HEK293 (cell line): ENCODE data around the gene THOP1.

Experiments
- ATF2 ChIP-seq: fragments of 450-650 bp; formaldehyde crosslinking; IDR thresholded peaks from 2 replicates; pipeline ENCODE4 v1.5.1; 2016; ENCODE audit warnings: missing biosample characterization, missing genetic modification characterization, low read depth
- BCL11B ChIP-seq: fragments of 450-650 bp; formaldehyde crosslinking; IDR thresholded peaks from 2 replicates; pipeline ENCODE4 v1.5.1; 2016; ENCODE audit warnings: low read depth, missing biosample characterization, missing genetic modification characterization
- GLIS1 ChIP-seq: fragments of 450-650 bp; formaldehyde crosslinking; IDR thresholded peaks from 2 replicates; pipeline ENCODE4 v1.5.1; 2016; ENCODE audit warnings: missing biosample characterization, missing genetic modification characterization
- IKZF3 ChIP-seq: fragments of 450-650 bp; IDR thresholded peaks from 2 replicates; pipeline ENCODE4 v1.5.0; 2018; ENCODE audit warnings: missing biosample characterization, mild to moderate bottlenecking, missing genetic modification characterization, moderate library complexity
- KLF1 ChIP-seq: fragments of 450-650 bp; formaldehyde crosslinking; IDR thresholded peaks from 2 replicates; pipeline ENCODE4 v1.5.1; 2016; ENCODE audit warnings: missing biosample characterization, missing genetic modification characterization
- KLF8 ChIP-seq: fragments of 450-650 bp; formaldehyde crosslinking; IDR thresholded peaks from 2 replicates; pipeline ENCODE4 v1.5.1; 2016; ENCODE audit warnings: missing biosample characterization, missing genetic modification characterization
- PRDM1 ChIP-seq: fragments of 450-650 bp; formaldehyde crosslinking; IDR thresholded peaks from 2 replicates; pipeline ENCODE4; 2016; ENCODE audit warnings: missing biosample characterization, missing genetic modification characterization
- SCRT1 ChIP-seq: fragments of 450-650 bp; formaldehyde crosslinking; IDR thresholded peaks from 2 replicates; pipeline ENCODE4 v1.5.1; 2016; ENCODE audit warnings: missing biosample characterization, missing genetic modification characterization, borderline replicate concordance
- SP2 ChIP-seq: fragments of 450-650 bp; formaldehyde crosslinking; IDR thresholded peaks from 2 replicates; pipeline ENCODE4 v1.5.1; 2016; ENCODE audit warnings: missing biosample characterization, missing genetic modification characterization
- ZNF10 ChIP-seq: fragments of 450-650 bp; formaldehyde crosslinking; IDR thresholded peaks from 2 replicates; pipeline ENCODE4 v1.5.1; 2017; ENCODE audit warnings: missing biosample characterization, missing genetic modification characterization
- ZNF133 ChIP-seq: fragments of 450-650 bp; formaldehyde crosslinking; IDR thresholded peaks from 2 replicates; pipeline ENCODE4 v1.5.1; 2016; ENCODE audit warnings: missing biosample characterization, missing genetic modification characterization
- ZNF26 ChIP-seq: fragments of 450-650 bp; formaldehyde crosslinking; IDR thresholded peaks from 2 replicates; pipeline ENCODE4 v1.5.1; 2016; ENCODE audit warnings: missing biosample characterization, missing genetic modification characterization
- ZNF274 ChIP-seq, 2 experiments: fragments of 200-500 bp in 1 of 2; fragments of 450-650 bp in 1 of 2; sonication (Bioruptor generic) in 1 of 2; formaldehyde crosslinking in 1 of 2; IDR thresholded peaks; 2 replicates each; pipeline versions ENCODE4 v1.5.1 to v1.6.1; 2014 to 2016; ENCODE audit warnings: borderline replicate concordance in 1 of 2, inconsistent platforms in 1 of 2, low read length in 1 of 2, missing biosample characterization in 1 of 2, missing genetic modification characterization in 1 of 2
- ZNF292 ChIP-seq: fragments of 450-650 bp; formaldehyde crosslinking; IDR thresholded peaks from 2 replicates; pipeline ENCODE4 v1.5.1; 2016; ENCODE audit warnings: low read depth, missing biosample characterization, missing genetic modification characterization, borderline replicate concordance
- ZNF302 ChIP-seq: fragments of 450-650 bp; formaldehyde crosslinking; IDR thresholded peaks from 2 replicates; pipeline ENCODE4 v1.5.1; 2016; ENCODE audit warnings: missing biosample characterization, missing genetic modification characterization, low read depth
- ZNF311 ChIP-seq: fragments of 450-650 bp; formaldehyde crosslinking; IDR thresholded peaks from 2 replicates; pipeline ENCODE4 v1.5.1; 2017; ENCODE audit warnings: missing biosample characterization, missing genetic modification characterization, borderline replicate concordance
- ZNF350 ChIP-seq: fragments of 450-650 bp; formaldehyde crosslinking; IDR thresholded peaks from 2 replicates; pipeline ENCODE4 v1.5.0; 2017; ENCODE audit warnings: missing biosample characterization, mild to moderate bottlenecking, missing genetic modification characterization
- ZNF37A ChIP-seq: fragments of 450-650 bp; IDR thresholded peaks from 2 replicates; pipeline ENCODE4 v1.5.1; 2018; ENCODE audit warnings: missing biosample characterization, missing genetic modification characterization
- ZNF473 ChIP-seq: fragments of 450-650 bp; formaldehyde crosslinking; IDR thresholded peaks from 2 replicates; pipeline ENCODE4 v1.5.1; 2017; ENCODE audit warnings: missing biosample characterization, missing genetic modification characterization
- ZNF585B ChIP-seq: fragments of 450-650 bp; formaldehyde crosslinking; IDR thresholded peaks from 2 replicates; pipeline ENCODE4 v1.5.1; 2016; ENCODE audit warnings: missing biosample characterization, missing genetic modification characterization
- ZNF624 ChIP-seq: fragments of 450-650 bp; formaldehyde crosslinking; IDR thresholded peaks from 2 replicates; pipeline ENCODE4 v1.5.1; 2017; ENCODE audit warnings: missing biosample characterization, missing genetic modification characterization
- ZNF837 ChIP-seq: fragments of 450-650 bp; formaldehyde crosslinking; IDR thresholded peaks from 2 replicates; pipeline ENCODE4 v1.5.1; 2016; ENCODE audit warnings: missing biosample characterization, missing genetic modification characterization
- ZSCAN23 ChIP-seq: fragments of 450-650 bp; formaldehyde crosslinking; IDR thresholded peaks from 2 replicates; pipeline ENCODE4 v1.5.1; 2016; ENCODE audit warnings: missing biosample characterization, missing genetic modification characterization
- TF ChIP-seq, protein P1 (sequence below): fragments of 450-650 bp; formaldehyde crosslinking; IDR thresholded peaks from 2 replicates; pipeline ENCODE4 v1.5.1; 2016; ENCODE audit warnings: missing biosample characterization, missing genetic modification characterization
- TF ChIP-seq, protein P2 (sequence below): fragments of 450-650 bp; formaldehyde crosslinking; IDR thresholded peaks from 2 replicates; pipeline ENCODE4 v1.5.1; 2016; ENCODE audit warnings: missing biosample characterization, missing genetic modification characterization
- TF ChIP-seq, protein P3 (sequence below): fragments of 450-650 bp; formaldehyde crosslinking; conservative IDR thresholded peaks from 2 replicates; pipeline ENCODE4 v1.5.1; 2016; ENCODE audit warnings: low read depth, missing biosample characterization, missing genetic modification characterization
- TF ChIP-seq, protein P4 (sequence below): fragments of 450-650 bp; formaldehyde crosslinking; IDR thresholded peaks from 2 replicates; pipeline ENCODE4 v1.5.1; 2016; ENCODE audit warnings: missing biosample characterization, missing genetic modification characterization

THOP1 gene

GRCh38 chr19:2739602-2740313 lies 45.5 kb upstream of the THOP1 start, which contains the start of gene SLC39A3 (continued):
- TF ChIP-seq ZNF302 (tag by site-specific recombination) (no peak), ZNF473 (tag by site-specific recombination) (no peak), ZNF311 (tag by site-specific recombination) (no peak), PRDM1 (tag by site-specific recombination) (no peak), IKZF3 (tag by site-specific recombination) (peak; percentile 94), ZNF292 (no peak), ZNF350 (tag by site-specific recombination) (no peak), ATF2 (tag by site-specific recombination) (no peak), BCL11B (no peak), ZNF585B (tag by site-specific recombination) (no peak), ZSCAN23 (tag by site-specific recombination) (peak; percentile 94), ZNF37A (tag by site-specific recombination) (no peak), ZNF26 (no peak), KLF1 (peak; percentile 27), ZNF624 (tag by site-specific recombination) (no peak), ZNF133 (no peak), ZNF274 (IDR thresholded peaks at IDR 0.05; ENCODE audit: low read length) (no peak), ZNF274 (tag by site-specific recombination; IDR thresholded peaks at IDR 0.05; ENCODE audit: borderline replicate concordance) (no peak), SCRT1 (tag by site-specific recombination) (no peak), ZNF10 (tag by site-specific recombination) (0 out of 2 replicates have a peak, but pooled peaks have one; percentile 40), SP2 (tag by site-specific recombination) (peak; percentile 93), KLF8 (tag by site-specific recombination) (peak; percentile 96), ZNF837 (tag by site-specific recombination) (no peak), GLIS1 (tag by site-specific recombination) (peak; percentile 81)
- TF ChIP-seq, protein P1, sequence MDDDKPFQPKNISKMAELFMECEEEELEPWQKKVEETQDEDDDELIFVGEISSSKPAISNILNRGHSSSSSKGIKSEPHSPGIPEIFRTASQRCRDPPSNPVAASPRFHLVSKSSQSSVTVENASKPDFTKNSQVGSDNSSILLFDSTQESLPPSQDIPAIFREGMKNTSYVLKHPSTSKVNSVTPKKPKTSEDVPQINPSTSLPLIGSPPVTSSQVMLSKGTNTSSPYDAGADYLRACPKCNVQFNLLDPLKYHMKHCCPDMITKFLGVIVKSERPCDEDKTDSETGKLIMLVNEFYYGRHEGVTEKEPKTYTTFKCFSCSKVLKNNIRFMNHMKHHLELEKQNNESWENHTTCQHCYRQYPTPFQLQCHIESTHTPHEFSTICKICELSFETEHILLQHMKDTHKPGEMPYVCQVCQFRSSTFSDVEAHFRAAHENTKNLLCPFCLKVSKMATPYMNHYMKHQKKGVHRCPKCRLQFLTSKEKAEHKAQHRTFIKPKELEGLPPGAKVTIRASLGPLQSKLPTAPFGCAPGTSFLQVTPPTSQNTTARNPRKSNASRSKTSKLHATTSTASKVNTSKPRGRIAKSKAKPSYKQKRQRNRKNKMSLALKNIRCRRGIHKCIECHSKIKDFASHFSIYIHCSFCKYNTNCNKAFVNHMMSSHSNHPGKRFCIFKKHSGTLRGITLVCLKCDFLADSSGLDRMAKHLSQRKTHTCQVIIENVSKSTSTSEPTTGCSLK: no peak
- TF ChIP-seq, protein P2, sequence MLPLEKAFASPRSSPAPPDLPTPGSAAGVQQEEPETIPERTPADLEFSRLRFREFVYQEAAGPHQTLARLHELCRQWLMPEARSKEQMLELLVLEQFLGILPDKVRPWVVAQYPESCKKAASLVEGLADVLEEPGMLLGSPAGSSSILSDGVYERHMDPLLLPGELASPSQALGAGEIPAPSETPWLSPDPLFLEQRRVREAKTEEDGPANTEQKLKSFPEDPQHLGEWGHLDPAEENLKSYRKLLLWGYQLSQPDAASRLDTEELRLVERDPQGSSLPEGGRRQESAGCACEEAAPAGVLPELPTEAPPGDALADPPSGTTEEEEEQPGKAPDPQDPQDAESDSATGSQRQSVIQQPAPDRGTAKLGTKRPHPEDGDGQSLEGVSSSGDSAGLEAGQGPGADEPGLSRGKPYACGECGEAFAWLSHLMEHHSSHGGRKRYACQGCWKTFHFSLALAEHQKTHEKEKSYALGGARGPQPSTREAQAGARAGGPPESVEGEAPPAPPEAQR: peak; percentile 69; the same call in 1 of the 2 replicates
- TF ChIP-seq, protein P3, sequence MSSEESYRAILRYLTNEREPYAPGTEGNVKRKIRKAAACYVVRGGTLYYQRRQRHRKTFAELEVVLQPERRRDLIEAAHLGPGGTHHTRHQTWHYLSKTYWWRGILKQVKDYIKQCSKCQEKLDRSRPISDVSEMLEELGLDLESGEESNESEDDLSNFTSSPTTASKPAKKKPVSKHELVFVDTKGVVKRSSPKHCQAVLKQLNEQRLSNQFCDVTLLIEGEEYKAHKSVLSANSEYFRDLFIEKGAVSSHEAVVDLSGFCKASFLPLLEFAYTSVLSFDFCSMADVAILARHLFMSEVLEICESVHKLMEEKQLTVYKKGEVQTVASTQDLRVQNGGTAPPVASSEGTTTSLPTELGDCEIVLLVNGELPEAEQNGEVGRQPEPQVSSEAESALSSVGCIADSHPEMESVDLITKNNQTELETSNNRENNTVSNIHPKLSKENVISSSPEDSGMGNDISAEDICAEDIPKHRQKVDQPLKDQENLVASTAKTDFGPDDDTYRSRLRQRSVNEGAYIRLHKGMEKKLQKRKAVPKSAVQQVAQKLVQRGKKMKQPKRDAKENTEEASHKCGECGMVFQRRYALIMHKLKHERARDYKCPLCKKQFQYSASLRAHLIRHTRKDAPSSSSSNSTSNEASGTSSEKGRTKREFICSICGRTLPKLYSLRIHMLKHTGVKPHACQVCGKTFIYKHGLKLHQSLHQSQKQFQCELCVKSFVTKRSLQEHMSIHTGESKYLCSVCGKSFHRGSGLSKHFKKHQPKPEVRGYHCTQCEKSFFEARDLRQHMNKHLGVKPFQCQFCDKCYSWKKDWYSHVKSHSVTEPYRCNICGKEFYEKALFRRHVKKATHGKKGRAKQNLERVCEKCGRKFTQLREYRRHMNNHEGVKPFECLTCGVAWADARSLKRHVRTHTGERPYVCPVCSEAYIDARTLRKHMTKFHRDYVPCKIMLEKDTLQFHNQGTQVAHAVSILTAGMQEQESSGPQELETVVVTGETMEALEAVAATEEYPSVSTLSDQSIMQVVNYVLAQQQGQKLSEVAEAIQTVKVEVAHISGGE (tag by site-specific recombination): peak; percentile 100
- TF ChIP-seq, protein P4, sequence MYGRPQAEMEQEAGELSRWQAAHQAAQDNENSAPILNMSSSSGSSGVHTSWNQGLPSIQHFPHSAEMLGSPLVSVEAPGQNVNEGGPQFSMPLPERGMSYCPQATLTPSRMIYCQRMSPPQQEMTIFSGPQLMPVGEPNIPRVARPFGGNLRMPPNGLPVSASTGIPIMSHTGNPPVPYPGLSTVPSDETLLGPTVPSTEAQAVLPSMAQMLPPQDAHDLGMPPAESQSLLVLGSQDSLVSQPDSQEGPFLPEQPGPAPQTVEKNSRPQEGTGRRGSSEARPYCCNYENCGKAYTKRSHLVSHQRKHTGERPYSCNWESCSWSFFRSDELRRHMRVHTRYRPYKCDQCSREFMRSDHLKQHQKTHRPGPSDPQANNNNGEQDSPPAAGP (tag by site-specific recombination): peak; percentile 90
